HG03025 (cell line): ENCODE results near the gene RPL18A.

Source experiments
- ATAC-seq: cut with Tn5 transposase; IDR thresholded peaks from one replicate; pipeline ENCODE4 v1.9.1; 2021; ENCODE audit warnings: mild to moderate bottlenecking, moderate library complexity; ENCODE audit not compliant: unreplicated experiment, low FRiP score

The RPL18A gene

DNA sequence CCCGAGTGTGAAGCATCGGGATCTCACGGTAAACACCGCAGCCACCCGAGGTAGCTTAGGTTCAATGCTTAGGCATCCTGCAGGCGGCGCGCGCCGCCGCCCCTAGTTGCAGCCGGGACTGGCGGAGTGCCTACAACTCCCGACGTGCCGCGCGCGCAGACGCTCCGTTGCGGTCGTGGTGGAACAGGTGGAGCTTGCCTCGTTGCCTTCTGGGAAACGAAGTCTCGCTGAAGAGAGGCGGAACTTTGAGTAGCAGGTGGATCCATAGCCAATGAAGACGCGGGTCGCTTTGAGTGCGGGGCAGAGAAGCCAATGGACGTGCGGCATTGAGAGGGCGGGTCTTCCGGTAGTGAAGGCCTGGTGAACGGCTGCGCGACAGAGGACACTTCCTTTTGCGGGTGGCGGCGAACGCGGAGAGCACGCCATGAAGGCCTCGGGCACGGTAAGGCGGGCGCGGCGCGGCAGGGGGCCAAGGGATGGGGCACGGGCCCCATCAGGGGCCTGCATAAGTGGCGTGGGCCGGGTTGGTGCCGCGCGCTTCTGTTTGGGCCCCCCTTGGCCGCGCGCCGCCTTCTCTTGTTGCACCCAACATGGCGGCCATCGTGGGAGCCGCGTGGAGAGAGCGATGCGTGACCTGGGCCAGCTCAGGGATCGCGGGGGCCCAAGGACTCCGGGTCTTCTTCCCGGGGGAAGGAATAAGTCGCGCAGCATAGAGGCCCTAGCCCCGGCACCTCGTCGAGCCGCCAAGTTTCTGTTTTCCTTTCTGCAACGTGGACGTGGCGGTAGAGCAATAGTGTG lies at the start of gene RPL18A:
RPL18A (plus strand) TSS at position 378 of the 798 bp plus-strand sequence; CDS start at position 425, 47 bp downstream.
- ATAC-seq = peak; percentile 87

DNA sequence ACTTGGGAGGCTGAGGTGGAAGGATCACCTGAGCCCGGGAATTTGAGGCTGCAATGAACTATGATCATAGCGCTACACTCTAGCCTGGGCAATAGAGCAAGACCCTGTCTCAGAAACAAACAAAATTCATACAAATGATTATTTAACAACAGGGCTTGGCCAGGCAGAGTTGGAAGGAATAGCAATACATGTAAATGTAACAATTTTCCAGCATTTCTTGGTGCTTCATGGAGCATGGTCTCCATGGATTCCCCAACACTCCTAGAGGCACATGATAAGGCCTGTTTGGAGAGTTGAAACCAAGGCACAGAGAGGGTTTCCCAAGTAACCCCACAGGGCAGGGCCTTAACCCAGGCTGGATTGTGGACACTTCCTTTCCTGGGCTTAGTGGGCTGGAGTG lies 48.6 kb upstream of the RPL18A start:
- no peak for ATAC-seq

DNA sequence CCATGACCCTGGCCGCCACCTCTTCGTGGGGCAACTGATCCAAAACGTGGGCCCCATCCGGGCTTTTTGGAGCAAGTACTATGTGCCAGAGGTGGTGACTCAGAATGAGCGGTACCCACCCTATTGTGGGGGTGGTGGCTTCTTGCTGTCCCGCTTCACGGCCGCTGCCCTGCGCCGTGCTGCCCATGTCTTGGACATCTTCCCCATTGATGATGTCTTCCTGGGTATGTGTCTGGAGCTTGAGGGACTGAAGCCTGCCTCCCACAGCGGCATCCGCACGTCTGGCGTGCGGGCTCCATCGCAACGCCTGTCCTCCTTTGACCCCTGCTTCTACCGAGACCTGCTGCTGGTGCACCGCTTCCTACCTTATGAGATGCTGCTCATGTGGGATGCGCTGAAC lies 48.0 kb upstream of the RPL18A start:
- no peak for ATAC-seq

DNA sequence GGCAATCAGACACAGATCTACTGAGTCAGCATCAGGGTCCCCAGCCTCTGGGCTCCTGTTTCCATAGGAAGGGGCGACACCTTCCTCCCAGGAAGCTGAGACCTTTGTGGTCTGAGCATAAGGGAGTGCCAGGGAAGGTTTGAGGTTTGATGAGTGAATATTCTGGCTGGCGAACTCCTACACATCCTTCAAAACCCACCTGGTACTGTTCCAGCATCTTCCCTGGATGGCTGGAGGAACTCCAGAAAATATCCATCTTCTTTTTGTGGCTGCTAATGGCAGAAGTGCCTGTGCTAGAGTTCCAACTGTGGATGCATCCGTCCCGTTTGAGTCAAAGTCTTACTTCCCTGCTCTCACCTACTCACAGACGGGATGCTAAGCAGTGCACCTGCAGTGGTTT lies 47.6 kb upstream of the RPL18A start:
- ATAC-seq = no peak

DNA sequence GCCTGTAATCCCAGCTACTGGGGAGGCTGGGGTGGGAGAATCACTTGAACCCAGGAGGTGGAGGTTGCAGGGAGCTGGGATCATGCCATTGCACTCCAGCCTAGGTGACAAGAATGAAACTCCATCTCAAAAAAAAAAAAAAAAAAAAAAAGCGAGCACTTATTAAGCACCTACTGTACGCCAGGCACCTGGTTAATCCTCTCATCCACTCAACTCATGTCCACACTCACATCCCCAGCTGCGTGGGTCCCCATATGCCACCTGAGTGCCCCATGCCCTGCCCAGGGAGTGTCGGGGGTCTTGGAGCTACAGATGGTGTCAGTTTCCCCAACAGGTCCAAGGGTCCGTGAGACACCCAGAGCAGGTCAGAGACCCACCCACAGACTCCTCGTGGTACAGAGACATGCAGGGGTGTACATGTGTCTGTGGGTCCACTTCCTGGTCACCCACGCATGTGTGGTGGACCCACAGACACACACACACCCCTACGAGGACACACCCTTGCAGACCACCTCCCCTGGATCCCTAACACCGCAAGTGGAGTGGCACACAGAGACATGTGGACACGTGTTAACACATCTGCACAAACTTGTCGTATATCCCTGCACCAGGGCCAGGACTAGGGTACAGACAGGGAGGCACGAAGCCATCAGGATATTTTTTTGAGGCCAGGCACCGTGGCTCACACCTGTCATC lies 41.9 kb upstream of the RPL18A start:
- no peak for ATAC-seq

DNA sequence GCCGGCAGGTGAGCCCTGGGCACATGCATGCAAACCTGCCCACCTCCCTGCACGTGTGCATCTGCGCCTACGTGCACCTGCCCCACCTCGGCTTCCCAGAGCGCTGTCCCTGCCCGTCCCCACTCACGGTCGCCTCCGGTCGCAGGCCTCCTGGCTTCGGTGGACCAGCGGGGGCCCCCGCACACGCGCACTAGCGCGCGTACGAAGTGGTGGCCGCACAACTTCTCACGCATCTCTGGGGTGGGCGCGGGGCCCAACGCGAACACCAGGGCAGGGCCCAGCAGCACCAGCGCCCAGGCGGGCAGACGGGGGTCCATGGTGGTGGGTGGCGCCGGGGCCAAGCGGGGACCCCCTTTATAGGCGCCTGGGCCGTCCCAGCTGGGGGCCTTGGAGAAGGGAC lies 38.5 kb upstream of the RPL18A start, which contains the start of gene INSL3:
INSL3 (minus strand) TSS at position 330 of the 400 bp plus-strand sequence; CDS start at position 317, 13 bp downstream.
- ATAC-seq = no peak

DNA sequence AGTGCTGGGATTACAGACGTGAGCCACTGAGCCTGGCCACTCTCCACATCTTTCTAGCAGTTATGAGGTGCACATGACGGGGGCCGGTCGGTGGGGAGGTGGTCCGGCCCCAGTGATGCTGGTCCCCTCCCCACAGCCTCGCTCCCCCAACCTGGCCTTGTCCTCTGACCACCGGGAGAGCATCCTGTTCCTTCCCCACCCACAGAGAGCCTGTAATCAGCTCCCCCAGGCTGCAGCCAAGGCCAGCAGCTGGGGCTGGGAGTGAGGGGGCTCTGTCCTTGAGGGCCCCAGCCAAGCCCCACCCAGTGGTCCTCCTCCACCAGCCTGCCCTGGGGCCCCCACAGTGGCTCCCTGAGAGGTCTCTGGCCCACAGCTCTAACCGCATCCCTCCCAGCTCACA lies 35.4 kb upstream of the RPL18A start:
- ATAC-seq = no peak

DNA sequence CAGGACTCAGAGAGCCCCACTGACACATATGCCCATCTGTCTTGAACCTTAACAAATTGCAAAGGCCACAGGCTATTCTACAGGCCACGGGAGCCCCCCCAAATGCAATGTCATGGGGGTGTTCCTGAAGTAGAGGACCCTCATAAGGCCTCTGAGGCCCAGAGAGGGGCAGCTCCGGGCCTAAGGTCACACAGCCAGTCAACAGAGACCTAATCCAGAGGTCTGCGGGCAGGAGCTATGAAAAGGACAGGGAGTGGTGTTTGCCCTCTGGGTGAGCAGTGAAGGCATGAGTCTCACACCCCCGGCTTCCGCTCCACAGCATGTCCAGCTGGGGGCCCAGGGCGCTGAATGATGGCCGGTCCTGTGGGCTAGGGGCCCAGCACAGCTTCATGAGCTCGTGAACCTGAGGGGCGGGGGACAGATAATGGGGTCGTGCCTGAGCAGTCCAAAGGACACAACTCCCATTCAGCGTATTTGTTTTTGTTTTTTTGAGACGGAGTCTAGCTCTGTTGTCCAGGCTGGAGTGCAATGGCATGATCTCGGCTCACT lies 33.1 kb upstream of the RPL18A start:
- ATAC-seq = no peak

DNA sequence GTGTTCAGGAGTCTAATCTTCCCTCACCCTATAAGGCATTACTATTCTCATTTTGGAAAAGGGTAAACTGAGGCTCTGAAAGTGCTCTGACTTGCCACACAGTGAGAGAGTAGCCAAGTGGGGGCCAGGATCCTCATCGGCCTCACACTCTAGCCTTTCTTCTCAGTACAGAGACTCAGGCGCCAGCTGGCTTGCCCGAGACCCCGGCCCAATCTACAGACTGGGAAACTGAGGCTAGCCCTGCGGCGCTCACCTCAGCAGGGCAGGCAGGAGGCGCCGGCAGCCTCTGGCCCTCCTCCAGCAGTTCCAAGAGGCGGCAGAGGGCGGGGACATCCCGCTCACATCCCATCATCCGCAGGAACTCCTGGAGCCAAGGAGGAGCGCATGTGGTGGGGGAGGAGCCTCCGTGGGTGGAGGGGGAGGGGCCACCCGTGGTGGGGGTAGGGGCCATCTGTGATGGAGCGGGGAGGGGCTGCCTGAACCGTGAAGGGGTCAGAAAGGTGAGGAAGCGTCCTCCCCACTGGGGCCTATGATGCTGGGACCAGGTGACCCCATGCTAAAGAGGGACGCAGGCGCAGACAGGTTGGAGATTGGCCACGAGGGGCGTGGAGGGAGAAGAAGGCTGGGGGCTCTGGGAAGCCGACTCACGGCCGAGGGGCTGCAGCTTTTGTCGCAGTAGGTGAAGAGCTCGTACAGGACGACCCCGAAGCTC lies 29.7 kb upstream of the RPL18A start:
- ATAC-seq = no peak

DNA sequence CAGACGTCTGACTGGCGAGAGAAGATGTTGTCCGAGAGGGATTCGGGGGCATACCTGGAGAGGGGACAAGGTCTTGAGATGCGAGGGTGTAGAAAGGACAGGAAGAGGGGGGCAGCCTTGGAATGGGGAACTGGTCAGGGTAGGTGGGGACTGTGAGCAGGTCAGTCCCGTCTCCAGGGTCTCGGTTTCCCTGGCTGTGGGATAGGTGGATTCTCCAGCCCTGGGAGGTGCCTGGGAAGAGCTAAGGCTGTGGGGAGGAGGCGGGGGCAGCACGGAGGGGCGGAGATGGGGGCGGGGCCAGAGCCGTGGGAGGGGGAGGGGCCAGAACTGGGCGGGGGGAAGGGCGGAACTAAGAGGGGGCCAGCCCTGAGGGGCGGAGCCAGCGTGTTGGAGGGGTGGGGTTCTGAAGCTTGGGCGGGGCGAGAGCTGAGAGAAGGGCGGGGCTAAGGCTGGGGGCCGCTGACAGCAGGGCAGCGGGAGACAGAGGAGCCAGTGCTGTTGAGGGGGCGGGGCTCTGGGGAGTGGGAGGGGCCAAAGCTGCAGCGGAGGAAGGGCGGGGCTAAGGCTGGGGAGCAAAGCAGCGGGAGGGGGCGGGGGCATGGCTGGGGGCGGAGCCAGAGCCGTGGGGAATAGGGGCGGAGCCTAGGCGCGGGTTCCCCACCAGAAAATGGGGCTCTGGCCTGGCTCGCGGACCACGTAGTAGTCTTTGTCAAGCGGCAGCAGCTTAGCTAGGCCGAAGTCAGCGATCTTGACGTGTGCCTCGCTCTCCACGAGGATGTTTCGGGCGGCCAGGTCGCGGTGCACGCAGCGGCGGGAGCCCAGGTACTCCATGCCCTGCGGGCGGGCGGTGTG lies 28.9 kb upstream of the RPL18A start:
- ATAC-seq = no peak

DNA sequence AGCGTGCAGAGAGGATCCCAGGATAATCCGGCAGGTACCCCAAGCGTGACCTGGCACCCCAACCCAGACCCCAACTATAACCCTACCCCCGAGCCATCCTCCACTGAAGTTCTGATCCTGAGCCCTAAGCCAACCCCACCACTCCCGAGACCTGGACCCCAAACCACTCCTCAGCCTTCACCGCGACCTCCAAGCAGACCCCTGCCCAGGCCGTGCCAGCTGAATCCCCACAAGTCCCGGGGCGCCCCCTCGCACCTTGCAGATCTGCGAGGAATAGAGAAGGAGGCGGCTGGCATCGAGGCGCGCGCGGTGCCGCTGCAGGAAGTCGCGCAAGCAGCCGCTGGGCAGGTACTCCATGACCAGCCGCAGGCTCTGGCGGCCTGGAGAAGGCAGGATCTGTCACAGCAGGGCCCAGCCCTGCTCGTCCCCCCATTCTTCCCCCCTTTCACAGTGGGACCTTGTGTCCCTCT lies 28.3 kb upstream of the RPL18A start:
- ATAC-seq = no peak

DNA sequence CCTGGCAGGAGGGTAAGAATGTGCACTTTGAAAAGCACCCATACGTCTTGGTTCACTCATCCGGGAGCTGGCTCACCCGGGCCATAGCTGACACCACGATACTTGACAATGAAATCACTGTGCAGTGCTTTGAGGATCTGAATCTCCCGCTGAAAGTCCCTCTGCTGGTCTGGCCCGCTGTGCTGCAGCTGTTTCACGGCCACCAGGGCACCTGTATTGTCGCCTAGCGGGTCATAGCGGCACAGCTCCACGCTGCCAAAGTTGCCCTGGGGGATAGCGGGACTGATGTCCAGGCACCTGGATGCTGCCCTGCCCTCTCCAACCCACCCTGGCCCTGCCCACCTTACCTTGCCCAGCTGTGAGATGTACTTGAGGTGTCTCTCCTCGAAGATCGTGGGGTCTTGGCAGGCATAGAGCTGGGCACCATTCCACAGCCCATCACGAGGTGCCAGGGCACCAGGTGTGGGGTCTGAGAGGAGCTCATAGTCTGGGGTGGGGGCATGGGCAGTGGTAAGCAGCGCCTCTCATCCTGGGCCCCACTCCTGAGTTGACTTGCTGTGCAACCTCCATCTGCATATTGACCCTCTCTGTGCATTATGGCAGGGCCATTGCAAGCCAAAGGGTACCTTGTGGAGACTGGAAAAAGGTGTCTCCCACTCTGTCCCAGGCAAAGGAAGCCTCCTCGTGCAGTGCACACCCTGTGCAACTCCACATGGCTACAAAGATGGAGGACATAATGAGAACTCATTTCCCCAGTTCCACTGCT lies 27.1 kb upstream of the RPL18A start:
- ATAC-seq = no peak

DNA sequence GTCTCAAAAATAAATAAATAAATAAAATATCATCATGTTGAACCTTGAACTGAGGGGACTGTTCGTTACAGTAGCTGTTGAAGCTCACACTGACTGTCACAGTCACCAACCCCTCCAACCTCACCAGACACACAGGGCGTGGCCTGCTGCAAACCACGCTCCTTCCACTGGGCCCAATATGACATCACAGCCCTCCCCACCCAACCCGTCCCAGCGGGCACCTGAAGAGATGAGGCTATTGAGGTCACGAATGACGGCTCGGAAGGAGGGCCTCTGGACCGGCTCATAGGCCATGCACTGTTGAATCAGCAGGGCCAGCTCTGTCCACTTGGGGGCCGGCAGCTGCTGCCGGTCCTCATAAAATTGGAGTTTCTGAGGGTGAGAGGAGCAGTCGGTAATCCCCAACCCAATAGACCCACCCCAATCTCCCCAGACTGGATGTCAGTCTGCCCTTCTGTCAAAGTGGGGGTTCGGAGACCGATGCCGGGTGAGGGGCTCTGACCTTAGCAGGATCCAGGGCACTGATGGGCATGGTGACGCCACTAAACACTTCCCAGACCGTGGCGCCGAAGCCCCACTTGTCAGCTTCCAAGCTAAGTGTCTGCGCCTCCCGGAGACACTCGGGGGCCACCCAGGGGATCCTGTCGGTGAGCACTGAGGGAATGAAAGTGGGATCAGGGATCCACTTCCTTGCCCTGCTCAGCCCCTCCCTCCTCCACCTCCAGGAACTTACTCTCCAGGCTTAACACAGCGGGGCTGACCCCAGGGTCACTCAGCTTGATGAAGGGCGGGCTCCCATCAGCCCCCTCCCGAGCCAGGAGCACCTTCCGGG lies 25.1 kb upstream of the RPL18A start:
- no peak for ATAC-seq

DNA sequence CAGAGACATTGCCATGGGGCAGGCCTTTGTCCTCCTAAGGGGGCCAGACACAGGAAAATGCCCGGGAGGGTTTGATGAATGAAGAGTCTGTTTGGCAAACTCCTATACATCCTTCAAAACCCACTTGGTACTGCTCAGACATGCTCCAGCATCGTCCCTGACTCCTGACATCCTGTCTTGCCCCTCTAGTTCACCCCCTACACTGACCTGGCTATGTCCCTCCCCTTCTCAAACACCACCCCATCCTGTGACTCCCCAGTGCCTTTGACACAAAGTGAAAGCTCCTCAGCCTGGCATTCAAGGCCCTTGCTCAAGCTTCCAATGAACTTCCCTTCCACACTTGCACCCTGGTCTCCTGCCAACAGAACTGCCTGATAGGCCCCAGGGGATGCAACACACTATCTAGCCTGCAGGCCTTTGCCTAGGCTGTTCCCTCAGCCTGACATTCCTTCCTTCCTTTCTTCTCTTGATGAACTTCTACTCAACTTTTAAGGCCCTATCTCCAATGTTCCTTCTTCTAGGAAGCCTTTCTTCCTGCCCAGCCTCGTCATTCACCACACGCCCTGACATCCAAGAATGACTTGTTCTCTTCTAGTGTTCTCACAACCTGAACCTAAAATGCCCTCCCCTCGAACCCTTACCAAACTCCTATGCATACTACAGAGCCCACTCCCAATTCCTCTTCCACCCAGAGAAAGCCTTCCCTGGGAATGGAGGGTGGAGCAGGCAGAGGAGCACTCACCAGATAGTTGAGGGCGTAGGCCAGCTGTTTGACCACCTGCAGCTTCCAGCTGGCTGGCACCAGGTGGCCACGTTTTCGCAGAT lies 24.3 kb upstream of the RPL18A start:
- ATAC-seq = no peak

DNA sequence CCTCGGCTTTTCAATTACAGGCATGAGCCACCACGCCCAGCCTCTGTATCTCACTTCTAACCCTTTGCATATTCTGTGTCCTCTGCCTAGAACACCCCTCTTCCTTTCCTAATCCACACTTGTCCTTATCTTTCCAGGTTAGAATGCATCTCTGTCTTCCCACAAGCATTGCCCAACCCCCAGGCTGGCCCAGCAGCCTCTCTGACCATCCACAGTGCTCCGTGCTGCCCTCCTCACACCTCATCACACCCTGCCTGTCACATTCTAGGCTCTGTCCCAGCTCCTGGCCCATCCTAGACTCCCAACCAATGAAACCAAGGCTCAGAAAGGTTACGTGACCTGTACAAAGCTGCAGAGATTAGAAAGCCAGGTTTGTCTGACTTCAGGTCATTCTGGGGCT lies 23.2 kb upstream of the RPL18A start:
- ATAC-seq = no peak

DNA sequence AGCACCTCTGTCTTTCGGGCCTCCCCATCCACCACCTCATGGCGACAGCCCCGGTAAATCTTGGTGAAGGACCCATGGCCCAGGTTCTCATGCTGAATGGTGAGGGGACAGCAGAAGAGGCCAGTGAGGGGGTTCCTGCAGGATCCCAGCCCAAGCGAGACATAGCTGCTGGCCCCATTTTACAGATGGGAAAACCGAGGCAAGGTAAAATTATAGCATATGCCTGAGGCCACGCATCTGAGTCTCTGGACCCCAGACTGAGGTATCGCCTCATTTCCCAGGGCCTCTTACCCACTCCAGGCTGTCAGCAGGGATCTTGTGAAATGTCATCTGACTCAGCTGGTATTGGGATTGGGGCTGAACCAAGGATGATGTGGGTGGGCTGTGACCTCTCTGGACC lies 21.7 kb upstream of the RPL18A start:
- no peak for ATAC-seq

DNA sequence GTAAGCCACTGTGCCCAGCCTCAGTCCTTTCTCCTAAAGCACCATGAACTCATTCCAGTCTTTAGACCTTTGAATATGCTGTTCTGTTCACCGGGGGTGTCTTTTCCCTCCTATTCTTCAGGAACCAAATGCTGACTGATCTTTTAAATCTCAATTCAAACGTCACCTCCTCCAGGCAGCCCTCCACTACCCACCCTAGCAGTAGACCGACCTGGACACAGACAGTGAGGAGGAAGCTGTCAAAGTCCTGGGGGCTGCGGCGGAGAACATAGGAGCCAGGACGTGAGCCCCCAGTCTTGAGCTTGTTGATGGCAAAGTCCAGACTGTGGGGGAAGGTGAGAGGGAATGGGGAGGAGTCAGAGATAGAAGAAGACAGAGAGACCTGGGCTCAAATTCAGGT lies 19.7 kb upstream of the RPL18A start:
- ATAC-seq = no peak
